22Rv1 (cell line): ENCODE results near the gene POGZ.

Experiments
- H3K27ac ChIP-seq: fragments of 450-650 bp; 2 replicates; pipeline ENCODE4 v1.5.1; 2017
- ZFX ChIP-seq: fragments of 450-650 bp; IDR thresholded peaks from 2 replicates; pipeline ENCODE4 v1.6.1; 2017; ENCODE audit warnings: antibody characterized with exemption, borderline replicate concordance
- TF ChIP-seq, protein P1 (sequence below): fragments of 450-650 bp; IDR thresholded peaks from 2 replicates; pipeline ENCODE4 v1.5.1; 2017; ENCODE audit warnings: mild to moderate bottlenecking

Gene POGZ

GRCh38 chr1:151362308-151363155, 96.8 kb downstream of the POGZ start:
- H3K27ac ChIP-seq, result no peak overlapping the region
- TF ChIP-seq, protein P1, sequence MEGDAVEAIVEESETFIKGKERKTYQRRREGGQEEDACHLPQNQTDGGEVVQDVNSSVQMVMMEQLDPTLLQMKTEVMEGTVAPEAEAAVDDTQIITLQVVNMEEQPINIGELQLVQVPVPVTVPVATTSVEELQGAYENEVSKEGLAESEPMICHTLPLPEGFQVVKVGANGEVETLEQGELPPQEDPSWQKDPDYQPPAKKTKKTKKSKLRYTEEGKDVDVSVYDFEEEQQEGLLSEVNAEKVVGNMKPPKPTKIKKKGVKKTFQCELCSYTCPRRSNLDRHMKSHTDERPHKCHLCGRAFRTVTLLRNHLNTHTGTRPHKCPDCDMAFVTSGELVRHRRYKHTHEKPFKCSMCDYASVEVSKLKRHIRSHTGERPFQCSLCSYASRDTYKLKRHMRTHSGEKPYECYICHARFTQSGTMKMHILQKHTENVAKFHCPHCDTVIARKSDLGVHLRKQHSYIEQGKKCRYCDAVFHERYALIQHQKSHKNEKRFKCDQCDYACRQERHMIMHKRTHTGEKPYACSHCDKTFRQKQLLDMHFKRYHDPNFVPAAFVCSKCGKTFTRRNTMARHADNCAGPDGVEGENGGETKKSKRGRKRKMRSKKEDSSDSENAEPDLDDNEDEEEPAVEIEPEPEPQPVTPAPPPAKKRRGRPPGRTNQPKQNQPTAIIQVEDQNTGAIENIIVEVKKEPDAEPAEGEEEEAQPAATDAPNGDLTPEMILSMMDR, result no peak
- TF ChIP-seq ZFX, result no peak

- H3K27ac ChIP-seq, result no peak overlapping the region
- TF ChIP-seq, protein P1, result no peak
- no peak for TF ChIP-seq ZFX
Measured at GRCh38 chr1:151361883-151362282, 97.4 kb downstream of the POGZ start.

DNA sequence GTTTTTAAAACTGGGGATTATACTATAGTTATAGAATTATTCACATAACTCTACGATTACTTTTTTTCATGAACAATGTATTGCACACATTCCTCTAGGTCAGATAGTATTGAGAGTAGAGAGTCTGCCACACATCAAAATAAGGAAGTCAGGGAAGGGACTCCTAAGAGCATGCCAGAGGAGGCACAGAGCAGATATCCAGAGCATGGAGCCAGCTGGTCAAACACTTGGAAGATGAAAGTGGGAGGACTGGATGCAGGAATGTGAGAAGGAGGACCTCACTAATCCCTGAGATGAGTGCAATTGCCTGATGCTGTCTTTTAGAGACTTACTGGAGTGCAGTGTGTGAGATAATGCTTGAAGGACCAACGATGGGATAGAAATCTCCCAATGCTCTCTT, 102.6 kb downstream of the POGZ start:
- TF ChIP-seq, protein P1, result no peak
- TF ChIP-seq ZFX, result no peak

More for the DNA sequence above, 102.6 kb downstream of the POGZ start:
- no peak overlapping the region for H3K27ac ChIP-seq
